HG03066 (cell line): Measurements from ENCODE around the gene PTK7.

Source experiments
- ATAC-seq: cut with Tn5 transposase; IDR thresholded peaks from one replicate; pipeline ENCODE4 v1.9.1; 2021; ENCODE audit warnings: low read depth; ENCODE audit not compliant: unreplicated experiment

Gene PTK7

DNA sequence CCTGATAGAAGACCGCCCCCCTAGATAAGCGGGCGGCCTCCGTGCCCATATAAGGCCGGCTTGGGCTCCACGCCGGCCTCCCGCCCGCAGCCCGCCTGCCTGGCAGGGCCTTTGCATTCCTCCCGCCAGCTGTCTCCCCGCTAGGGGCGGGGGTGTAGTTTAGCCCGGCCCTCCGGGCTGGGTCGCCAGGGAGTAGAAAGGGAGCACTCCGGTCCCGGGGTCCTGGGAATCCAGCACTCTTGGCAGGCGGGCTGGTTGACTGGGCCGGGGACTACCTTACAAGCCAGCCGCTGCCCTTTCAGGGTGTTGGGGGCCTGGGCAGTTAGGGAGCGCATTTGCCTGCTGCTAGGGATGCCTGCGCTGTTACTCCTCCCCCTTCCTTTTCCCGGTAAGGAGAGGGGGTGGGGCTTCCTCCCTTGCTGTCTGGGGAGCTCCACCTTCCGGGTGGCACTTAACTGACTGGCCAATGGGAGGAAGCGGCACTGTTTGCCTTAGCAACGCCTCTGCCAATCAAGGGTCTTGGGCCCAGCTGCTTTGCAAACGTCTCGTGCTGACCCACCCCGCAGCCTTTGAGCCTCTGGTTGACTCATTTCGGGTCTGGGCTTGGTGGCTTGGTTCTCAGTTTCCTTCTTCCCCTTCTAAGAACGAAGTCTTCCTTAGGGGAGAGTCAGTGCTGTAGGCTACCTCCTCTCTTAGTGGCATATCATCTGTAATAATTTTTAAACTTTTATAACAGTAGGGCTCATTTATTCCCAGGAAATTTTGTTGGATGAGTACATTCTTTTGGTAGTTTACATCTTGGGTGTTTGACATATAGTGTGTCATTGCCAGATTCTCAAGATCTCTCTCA lies 98.4 kb downstream of the PTK7 start:
- peak; percentile 69 for ATAC-seq

DNA sequence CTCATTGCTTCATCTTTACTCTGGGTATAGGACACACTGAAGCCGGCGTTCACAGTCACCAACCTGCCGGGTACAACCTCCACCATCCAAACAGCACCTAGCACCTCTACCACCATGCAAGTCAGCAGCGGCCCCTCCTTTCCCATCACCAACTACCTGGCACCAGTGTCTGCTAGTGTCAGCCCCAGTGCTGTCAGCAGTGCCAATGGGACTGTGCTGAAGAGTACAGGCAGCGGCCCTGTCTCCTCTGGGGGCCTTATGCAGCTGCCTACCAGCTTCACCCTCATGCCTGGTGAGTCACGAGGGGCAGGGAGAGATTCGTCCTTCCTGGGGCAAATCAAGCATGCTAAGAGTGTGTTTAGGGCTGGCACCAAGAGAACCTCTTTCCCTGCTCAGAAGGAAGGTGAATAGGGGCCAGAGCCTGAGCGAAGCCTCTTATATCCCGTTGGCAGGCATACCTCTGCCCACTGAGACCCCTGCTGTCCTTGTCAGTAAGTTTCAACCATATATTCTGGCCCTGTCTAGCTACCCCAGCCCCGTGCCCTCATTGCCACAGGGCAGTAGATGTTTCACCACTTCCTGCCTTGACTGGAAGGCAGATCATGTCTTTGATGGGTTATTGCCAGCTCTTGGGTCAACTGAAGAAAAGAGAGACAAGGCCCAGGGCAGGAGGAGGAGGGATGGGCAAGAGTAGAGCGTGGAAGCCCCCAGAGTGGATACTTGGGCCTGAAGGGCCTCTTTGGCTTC lies 99.7 kb downstream of the PTK7 start:
- ATAC-seq: no peak

DNA sequence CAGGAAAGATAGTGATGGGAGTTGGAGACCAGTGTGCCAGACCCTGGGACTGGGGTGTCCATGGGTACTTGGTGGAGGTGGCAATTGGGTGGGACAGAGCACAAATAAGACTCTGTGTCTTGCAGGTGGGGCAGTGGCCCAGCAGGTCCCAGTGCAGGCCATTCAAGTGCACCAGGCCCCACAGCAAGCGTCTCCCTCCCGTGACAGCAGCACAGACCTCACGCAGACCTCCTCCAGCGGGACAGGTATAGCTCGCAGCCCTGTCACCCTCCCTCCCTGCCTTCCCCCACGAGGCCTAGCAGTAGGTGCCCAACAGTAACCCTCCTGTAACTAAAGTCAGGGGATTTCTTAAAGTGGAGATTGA lies 100.3 kb downstream of the PTK7 start:
- ATAC-seq: no peak

DNA sequence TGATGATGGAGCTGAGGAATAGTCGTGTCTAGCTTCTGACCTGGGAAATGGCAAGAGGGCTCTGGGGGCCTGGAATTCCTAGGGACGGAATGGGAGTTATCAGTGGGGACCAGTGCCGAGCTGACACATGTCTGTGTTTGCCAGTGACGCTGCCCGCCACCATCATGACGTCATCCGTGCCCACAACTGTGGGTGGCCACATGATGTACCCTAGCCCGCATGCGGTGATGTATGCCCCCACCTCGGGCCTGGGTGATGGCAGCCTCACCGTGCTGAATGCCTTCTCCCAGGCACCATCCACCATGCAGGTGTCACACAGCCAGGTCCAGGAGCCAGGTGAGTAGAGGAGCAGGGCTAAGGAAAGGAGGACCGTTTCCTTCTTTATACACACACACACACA lies 102.0 kb downstream of the PTK7 start:
- no peak for ATAC-seq

DNA sequence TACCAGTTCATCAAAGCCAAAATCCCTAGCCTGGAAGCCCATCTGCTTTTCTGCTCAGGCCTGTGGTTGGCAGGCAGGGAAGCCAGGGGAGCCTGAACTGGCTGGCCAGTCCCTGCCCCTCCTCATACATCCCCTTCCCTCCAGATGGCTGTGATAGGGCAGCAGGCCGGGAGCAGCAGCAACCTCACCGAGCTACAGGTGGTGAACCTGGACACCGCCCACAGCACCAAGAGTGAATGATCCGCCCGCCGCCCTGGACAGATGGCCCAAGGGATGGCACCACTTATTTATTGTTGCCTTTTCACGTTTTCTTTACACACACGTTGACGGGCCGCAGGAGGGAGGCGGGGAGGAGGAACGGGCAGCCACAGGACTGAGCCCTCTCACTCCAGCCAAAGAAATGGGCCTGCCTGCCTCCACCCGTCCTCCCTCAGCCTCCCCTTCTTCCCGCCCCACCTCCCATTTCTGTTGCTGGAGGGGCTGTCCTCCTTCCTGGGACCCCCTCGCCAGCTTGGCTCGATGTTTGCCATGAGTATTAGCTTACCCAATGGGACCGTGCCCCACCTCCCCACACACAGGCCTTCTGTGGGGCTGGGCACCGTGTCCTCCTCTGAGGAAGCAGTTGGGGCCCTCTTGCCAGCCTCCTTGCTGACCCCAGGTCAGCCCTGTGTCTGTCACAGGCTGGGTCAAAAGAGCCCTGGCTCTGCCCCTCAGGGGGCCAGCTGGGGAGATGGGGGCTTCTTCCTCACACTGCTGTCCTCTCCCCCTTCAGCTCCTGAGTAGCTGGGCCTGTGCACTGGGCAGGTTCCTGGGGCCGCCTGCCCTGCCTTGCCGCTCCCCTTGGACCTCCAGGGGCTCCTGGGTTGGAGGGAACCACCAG lies 103.1 kb downstream of the PTK7 start:
- ATAC-seq: no peak

DNA sequence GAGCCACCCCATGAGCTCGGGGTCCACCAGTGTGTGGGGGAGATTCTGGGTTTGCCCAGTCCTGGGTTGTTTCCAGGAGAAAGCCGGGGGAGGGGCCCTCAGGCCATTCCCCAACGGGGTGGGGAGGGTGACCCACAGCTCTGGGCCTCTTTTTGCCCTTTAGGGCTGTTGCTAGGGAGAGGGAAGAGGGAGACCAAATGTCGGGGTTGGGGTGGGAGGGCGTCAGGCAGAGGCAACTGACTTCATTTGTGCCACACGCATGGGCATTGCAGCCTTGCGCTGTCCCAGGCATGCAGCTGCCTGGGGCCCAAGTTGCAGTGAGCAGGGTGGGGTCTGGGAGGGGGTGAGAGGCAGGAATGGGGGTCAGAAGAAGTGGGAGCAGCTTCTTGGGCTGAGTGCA lies 103.9 kb downstream of the PTK7 start:
- ATAC-seq: no peak

DNA sequence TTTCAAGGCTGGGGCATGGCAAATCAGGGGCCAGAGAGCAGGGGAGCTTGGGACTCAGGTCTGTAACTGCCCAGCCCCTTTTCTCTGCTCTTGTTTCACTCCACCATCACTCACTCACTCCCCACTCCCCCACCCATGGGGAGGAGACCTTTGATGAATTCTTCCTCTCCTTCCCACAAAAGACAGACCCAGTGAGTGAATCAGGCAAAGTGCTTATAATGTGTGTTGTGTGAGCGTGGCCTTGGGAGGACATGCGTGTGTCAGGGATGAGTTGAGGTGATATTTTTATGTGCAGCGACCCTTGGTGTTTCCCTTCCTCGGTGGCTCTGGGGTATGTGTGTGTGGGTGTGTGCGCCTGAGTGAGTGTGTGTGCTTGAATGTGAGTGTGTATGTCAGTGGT lies 104.9 kb downstream of the PTK7 start:
- ATAC-seq: no peak

DNA sequence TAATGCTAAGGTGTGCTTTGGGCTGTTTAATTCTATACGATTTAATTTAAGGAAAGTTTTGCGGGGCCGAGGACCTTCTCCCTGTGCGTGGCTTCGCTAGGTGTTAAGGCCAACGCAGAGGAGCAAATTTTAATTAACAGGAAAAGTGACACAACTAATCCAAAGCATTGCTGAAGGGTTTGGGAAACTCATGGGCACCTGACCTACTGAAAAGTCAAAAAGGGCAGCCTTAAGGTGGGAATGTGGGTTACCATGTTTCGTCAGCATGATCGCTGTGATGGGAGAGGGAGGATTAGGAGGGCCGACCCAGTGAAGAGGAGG lies 105.5 kb downstream of the PTK7 start:
- ATAC-seq: peak; percentile 12

DNA sequence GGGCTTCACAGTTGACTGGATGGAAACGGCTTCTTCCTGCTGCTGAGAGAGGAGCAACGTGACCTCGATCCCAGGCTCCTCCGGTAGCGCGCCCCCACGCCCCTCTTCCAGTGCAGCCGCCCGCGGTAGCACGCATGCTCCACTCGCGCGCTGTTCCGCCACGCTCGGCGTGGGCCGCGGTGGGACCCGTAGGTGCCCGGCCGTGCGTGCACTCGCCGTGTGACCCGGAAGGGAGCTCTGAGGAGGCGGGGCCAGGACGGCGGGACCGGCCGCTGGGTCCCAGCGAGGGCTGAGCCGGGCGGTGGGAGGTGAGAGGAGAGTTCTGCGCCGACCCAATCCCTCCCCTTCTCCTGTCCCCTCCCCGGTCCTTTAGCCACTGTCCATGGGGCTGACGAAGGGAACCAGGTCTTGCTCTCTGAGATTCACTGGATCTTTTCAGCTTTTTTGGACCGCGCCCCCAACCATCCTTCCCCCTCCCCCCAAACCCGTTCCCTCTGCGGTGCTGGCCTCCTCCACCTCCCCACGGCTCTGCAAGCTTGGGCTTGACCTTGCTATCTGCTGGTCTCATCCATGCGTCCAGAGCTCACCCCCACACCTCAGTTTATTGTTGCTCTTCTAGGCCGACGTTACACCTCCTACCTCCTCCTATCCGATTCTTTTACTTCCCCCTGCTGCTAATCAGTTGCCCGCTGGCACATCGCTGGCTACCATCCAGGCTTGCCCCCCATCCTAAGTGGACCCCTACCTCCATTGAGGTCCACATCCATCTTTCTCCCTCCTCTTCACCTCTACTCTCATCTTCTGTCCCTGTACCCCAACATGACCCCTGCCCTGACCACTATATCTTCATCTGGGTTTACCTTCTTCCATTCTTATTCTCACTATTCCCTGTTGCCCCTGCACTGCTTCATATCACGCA lies 106.1 kb downstream of the PTK7 start, which contains the start of gene CUL9:
Gene CUL9, plus strand, starts transcription at position 255 of the 919 bp plus-strand sequence. CDS start 2,115 bp downstream, outside the sequence.
- ATAC-seq: peak; percentile 87

DNA sequence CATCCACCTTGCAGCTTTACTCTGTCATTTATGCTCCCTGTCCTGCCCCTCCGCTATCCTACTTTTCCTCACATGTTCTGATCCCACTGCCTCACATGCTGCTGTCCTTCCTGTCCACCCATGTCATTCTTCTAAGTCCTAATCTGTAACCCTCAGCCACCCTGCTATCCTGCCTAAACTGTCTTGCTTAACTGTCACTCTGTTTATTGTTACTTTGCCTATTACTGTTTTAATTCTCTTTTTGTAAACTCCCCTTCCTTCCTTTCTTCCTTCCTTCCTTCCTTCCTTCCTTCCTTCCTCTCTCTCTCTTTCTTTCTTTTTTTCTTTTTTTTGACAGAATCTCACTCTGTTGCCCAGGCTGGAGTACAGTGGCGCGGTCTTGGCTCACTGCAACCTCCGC lies 107.3 kb downstream of the PTK7 start:
- no peak for ATAC-seq

DNA sequence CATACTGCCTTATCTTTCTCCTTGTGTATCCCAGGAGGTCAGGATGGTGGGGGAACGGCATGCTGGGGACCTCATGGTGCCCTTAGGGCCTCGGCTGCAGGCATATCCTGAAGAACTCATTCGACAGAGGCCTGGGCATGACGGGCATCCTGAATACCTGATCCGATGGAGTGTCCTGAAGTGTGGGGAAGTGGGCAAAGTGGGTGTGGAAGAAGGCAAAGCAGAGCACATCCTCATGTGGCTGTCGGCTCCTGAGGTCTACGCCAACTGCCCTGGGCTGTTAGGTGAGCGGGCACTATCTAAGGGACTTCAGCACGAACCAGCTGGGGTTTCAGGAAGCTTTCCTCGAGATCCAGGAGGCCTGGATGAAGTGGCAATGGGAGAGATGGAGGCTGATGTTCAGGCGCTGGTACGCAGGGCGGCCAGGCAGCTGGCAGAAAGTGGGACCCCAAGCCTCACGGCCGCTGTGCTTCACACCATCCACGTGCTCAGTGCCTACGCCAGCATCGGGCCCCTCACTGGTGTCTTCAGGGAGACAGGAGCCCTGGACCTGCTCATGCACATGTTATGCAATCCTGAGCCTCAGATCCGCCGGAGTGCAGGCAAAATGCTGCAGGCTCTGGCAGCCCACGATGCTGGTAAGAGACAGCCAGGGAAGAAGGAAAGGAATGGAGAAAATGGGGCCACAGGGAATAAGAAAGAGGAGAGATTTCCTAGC lies 108.3 kb downstream of the PTK7 start:
- ATAC-seq: no peak

DNA sequence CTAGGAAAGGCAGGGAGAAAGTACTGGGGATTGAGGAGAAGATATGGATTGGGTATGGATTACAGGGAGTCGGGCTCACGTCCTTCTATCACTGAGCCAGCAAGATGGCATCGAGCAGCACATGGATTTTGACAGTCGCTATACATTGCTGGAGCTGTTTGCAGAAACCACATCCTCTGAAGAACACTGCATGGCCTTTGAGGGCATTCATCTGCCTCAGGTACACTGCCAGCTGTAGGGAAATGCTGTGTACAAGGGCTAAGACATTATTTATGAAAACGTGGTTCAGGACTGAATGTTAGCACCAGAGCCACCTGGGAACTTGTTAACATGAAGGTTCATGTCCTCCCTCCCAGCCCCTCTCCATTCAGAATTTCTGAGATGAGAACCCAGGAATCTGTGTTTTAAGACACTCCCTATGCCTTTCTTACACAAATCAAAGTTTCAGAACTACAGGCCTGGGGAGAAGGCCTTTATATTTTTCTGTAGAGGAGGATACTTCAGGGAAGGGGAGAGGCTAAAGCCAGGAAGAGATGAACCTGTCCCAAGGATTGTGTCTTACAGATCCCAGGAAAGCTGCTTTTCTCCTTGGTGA lies 109.4 kb downstream of the PTK7 start:
- ATAC-seq: no peak

DNA sequence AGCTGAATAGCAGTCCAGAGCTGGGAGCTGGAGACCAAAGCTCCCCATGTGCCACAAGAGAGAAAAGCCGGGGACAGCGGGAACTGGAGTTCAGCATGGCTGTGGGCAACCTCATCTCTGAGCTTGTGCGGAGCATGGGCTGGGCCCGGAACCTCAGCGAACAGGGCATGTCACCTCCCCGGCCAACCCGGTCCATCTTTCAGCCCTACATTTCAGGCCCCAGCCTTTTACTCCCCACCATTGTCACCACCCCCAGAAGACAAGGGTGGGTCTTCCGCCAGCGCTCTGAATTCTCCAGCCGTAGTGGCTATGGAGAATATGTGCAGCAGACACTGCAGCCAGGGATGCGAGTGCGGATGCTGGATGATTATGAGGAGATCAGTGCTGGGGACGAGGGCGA lies 109.9 kb downstream of the PTK7 start:
- ATAC-seq: no peak

DNA sequence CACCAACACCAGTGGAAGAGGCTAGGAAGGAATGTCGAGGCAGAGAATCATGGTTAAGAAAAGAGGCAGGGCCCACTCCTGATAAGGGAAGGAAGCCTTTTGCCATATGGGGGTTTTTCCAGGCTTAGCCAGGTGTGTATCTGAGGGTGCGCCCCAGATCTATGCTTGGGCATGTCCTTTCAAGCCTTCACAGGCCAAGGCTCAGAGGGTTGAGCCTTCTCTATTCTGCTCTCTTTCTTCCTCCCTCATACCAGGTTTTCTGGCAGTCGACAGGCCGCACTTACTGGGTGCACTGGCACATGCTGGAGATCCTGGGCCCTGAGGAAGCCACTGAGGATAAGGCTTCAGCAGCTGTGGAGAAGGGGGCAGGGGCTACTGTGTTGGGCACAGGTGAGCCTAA lies 110.6 kb downstream of the PTK7 start:
- ATAC-seq: no peak

DNA sequence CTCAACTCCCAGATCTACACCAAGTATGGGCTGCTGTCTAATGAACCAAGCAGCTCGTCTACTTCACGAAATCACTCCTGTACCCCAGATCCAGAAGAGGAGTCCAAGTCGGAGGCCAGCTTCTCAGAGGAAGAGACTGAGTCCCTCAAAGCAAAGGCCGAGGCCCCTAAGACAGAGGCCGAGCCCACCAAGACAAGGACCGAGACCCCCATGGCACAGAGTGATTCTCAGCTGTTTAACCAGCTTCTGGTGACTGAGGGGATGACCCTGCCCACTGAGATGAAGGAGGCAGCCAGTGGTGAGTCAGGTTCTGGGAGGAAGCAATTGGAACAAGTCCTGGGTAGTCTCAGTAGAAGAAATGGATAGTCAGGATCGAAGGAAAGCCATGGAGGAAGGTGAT lies 111.7 kb downstream of the PTK7 start:
- no peak for ATAC-seq

DNA sequence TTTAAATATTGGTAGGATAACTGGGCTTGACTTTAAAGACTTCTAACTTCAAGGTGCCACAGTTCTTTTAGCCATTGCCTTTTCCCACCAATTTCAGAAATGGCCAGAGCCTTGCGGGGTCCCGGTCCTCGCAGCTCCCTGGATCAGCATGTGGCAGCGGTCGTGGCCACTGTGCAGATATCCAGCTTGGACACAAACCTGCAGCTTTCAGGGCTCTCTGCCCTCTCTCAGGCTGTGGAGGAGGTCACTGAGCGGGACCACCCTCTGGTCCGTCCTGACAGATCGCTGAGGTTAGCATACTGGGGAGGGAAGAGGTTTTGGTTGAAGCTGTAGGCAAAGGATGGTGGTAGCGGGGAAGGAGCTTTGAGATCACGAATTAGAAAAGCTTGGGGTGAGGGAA lies 112.3 kb downstream of the PTK7 start:
- ATAC-seq: no peak

DNA sequence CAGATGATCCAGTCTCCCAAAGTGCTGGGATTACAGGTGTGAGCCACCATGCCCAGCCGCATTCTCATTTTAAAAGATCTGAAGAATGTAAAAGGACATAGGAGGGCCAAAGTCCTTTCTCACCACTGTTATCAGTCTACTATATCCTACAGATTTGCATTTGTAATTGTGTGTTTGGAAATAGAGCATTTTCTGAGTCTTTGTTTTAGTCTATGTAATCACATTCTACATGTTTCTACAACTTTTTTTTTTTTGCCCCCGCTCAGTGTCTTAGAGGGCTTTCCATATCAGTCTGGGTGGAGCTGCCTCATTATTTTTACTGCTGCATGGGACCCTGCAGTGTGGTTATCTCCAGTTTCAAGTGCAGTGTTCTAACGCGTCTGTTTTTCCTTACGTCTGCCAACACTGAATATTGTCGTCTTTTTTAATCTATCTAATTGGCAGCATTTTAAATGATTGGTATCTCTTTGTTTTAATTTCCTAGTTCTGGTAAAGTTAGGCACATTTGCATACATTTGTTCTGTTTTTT lies 113.7 kb downstream of the PTK7 start:
- ATAC-seq: no peak

DNA sequence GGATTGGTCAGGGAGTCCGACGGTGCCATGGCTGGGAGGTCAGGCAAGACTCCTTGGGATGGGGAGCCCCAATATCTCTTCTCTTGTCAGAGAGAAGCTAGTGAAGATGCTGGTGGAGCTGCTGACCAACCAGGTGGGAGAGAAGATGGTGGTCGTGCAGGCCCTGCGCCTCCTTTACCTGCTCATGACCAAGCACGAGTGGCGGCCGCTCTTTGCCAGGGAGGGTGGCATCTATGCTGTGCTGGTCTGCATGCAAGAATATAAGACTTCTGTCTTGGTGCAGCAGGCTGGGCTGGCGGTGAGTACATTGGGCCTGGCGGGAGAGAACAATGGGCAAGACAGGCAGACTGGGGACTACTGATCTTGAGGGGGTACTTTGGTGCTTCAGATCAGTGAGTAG lies 116.8 kb downstream of the PTK7 start:
- ATAC-seq: no peak

DNA sequence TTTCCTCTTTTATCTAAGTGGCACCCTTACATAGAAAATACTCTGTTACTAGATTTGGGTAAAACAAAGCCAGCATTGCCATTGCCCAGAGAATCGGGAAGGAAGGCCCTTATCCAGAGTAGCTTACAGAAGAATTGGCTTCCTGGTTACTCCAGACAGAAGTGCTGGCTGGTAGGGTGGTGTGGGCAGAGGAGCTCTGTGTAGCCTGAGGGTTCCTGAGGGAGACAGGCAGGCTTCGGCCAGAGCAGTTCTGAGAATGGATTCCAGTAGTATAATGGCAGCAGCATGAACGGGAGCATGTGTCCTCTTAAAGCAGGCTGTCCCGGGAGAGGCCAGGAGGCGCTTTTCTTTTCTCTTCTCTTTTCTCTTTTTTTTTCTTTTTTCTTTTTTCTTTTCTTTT lies 117.8 kb downstream of the PTK7 start:
- no peak for ATAC-seq
